Measurements from ENCODE around the gene NDRG2. TPM values are rescaled to one million over a fixed set of nuclear protein-coding genes. Genes with fewer than 3 reads are reported as not detected.
"Not testable (repeated sequence)": the region's sequence is repeated elsewhere in the genome, so short reads cannot be mapped to it uniquely, and the experiment has no call there.

NDRG2 gene
- polyA plus RNA-seq, 4 donors: 146 to 184 (median 175) TPM

DNA sequence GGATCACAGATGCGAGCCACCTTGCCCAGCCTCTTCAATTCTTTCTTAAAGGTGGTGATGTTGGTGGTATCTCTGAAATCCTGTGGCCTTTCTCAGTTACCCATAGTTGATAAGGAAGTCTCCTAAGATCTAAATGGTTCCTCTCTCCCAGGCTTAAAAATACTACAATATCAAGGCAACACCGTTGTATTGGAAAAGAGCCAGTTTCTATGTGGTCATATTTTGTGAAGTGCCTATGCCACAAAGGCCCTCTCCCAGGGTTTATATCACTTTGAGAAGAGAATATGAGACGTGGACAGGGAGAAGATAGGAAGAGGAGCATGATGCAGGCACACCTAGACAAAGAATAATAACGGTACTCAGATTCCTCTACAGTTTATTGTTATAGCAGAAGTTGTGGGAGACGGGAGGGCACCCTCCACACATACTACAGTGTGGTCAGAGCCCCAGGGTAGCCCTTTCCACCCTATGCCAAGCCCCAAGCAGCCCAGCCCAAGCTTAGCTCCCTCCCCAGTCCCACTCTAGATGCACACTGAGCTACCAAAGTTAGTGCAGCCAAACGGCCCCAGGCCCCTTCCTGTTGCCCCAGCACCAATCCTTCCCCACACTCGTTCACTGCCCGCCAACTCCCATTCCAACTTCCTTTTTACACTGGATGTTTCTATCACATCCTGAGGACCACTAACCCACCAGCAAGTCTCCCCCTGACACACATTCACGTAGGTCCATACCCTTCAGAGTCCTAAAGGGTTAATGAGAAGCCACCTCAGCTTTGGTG is 8.3 kb downstream of the NDRG2 start:
- DNase-seq (ENCODE audit: low read depth in 4 of 4, low spot score in 3 of 4): no peak

DNA sequence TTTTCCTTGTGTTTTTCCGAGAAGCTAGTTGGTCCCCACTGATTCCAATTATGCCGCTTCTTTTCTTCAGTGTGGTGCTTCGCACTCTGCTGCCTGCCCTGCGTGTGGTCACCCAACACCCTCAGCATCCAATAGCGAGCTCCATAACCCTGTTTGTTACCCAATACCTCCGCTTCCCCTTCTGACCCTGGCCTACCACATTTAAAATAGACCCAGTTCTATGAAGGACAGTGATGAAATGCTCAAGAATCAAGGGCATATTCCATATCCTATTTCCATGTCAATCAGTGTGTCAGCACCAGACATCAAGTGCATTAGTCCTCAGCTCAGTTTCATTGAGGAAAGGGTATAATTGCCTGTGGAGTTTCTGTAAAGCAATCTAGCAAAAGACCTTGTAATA is 9.5 kb downstream of the NDRG2 start:
- DNase-seq (ENCODE audit: low read depth in 4 of 4, low spot score in 3 of 4): no peak

DNA sequence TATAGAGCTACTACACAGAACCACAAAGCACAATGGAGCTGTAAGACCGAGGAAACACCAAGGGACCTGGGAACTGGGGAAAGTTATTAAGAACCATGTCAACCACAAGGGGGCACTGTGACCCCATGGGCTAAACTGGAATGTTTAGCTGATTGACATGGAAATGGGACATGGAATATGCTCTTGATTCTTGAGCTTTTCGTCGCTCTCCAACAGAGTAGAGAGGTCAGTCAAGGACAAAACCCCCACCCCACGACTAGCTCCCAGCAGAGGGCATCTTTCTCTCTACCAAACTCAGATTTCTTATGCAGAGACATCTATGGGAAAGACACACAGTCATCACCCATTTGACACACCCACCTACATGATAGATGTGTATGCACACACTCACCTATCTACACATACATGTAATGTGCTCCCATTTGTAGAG is 10.1 kb downstream of the NDRG2 start:
- peak; percentile 81 to 90 (median 86) for DNase-seq (ENCODE audit: low read depth in 4 of 4, low spot score in 3 of 4)

GRCh38 chr14:21011136-21011535 is 13.7 kb downstream of the NDRG2 start:
- no peak for DNase-seq (ENCODE audit: low read depth in 4 of 4, low spot score in 3 of 4)

GRCh38 chr14:21009721-21010120 is 15.1 kb downstream of the NDRG2 start:
- not testable (repeated sequence) for DNase-seq (ENCODE audit: low read depth in 4 of 4, low spot score in 3 of 4)

DNA sequence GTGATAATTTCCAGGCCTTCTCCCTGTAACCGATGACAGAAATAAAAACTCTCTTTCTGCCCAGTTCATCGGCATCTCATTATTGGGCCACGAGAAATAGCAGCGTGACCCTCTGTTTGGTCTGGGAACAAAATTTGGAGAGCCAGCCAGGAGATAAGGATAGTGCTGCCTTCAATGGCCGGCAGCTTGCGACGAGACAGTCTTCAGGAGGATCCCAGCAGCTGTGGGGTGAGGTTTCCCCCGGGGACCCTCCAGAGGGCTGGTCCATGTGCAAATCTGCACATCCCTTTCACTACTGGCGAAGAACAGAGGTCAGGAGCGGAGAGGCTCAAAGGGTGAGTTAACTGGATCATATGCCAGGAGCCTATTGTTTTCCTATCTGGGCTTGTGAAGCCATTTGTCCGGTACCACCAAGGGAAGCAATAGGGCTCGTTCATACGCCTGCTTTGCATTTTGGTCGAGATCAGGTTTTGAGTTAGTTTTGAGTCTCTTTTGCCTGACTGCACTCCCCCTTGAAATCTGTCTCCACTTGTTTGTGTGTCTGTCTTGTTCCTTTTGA is 21.0 kb downstream of the NDRG2 start:
- no peak for DNase-seq (ENCODE audit: low read depth in 4 of 4, low spot score in 3 of 4)

- no peak for DNase-seq (ENCODE audit: low read depth in 4 of 4, low spot score in 3 of 4)
Measured at GRCh38 chr14:21001218-21001617, 23.6 kb downstream of the NDRG2 start.

DNA sequence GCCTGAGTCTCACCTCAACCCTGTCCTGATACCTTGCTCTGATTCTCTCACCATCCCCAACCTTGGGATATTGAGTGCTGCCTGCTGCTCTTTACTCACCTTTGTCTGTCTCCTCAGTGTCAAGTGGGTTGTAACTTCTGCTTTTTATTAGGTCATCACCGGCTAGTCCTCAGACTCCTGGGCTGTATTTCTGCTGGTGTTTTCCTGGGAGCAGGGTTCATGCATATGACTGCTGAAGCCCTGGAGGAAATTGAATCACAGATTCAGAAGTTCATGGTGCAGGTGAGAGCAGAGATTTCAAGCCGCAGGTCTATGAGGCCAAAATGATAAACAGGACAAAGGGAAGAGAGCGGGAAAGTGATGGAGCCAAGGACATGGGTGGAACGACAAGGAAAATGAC is 25.3 kb downstream of the NDRG2 start:
- DNase-seq (ENCODE audit: low read depth in 4 of 4, low spot score in 3 of 4): no peak

- DNase-seq (ENCODE audit: low read depth in 4 of 4, low spot score in 3 of 4): no peak
Measured at GRCh38 chr14:20998674-20999366, 26.0 kb downstream of the NDRG2 start, which contains the start of gene SLC39A2. Gene SLC39A2, plus strand, starts transcription at chr14:20999293. Its CDS starts 154 bp downstream, at chr14:20999447.

DNA sequence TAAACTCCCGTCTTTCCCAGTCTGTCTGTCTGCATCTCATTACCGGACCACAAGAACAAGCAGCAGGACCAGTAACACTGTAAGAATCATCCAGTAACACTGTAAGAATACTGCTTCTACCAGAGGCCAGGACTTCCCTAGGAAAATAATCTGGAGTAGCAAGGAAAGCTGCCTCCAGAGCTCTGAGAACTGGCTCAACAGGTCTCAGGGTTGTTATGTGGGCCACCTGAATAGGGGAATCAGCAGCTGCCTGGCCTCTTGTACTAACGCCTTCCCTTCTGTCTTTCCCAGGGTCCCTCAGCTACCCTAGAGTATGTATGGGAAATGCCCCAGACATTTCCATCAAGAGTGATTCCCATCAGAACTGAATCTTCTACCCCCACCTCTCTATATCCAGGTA is 26.7 kb downstream of the NDRG2 start:
- DNase-seq (ENCODE audit: low read depth in 4 of 4, low spot score in 3 of 4): no peak

- no peak for DNase-seq (ENCODE audit: low read depth in 4 of 4, low spot score in 3 of 4)
Measured at GRCh38 chr14:20997564-20997963, 27.3 kb downstream of the NDRG2 start.

DNA sequence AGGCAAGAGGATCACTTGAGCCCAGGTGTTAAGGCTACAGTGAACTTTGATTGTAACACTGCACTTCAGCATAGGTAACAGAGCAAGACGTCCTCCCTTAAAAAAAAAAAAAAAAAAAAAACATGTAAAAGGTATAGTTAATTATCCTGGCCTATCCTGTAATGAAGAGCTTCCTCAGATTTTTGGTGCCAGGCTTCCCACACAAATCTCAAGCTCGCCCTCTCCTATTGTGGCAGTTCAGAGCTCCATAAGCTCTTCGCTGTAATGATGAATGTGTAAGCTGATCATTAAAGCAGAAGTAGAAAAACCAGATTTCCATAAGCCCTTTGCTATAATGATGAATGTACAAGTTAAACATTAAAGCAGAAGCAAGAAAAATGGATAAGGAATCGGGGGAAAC is 27.7 kb downstream of the NDRG2 start:
- no peak for DNase-seq (ENCODE audit: low read depth in 4 of 4, low spot score in 3 of 4)

DNA sequence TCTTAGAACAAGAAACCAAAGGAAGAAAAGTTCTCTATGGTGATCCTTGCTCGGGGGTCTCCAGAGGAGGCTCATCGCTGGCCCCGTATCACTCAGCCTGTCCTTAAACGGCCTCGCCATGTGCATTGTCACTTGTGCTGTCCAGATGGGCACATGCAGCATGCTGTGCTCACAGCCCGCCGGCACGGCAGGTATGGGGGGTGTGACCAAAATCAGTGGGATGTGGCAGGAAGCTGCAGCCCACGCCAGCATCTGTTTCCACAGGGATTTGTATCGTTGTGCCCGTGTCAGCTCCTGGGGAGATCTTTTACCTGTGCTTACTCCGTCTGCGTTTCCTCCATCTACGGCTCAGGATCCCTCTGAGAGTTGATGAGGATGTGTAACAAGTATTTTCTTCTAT is 28.3 kb downstream of the NDRG2 start:
- no peak for DNase-seq (ENCODE audit: low read depth in 4 of 4, low spot score in 3 of 4)

DNA sequence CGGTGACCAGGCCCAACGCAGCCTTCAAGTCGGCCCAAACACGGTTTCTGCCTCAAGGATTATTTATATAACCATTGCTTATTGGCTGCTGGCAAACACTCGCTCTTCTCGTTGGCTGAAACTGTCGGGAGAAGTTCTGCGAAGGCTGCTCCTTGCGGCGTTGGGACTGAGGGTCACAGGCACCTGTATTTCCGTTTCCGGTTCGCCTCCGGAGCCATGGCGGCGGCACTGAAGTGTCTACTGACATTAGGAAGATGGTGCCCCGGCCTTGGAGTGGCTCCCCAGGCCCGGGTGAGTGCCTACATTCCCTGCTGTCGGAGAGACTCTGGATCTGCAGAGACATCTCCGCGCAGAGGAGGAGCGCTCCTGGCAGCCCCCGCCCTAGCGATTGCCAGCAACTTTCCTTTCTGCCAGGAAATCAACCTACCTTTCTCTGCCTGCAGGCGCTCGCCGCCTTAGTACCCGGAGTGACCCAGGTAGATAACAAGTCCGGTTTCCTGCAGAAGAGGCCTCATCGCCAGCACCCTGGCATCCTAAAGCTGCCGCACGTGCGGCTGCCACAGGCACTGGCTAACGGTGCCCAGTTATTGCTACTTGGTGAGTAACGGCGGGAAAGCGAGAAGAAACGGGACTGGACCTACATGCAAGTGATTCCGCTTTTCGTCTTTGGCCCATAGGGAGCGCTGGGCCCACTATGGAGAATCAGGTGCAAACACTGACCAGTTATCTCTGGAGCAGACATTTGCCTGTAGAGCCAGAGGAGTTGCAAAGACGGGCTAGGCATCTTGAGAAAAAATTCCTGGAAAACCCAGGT is 34.9 kb downstream of the NDRG2 start, which contains the start of gene METTL17:
TSS of gene METTL17 (plus strand) at position 194 of the 814 bp plus-strand sequence. CDS start at position 217, 23 bp downstream.
- DNase-seq (ENCODE audit: low read depth in 4 of 4, low spot score in 3 of 4): peak; percentile 80 to 94 (median 90)

DNA sequence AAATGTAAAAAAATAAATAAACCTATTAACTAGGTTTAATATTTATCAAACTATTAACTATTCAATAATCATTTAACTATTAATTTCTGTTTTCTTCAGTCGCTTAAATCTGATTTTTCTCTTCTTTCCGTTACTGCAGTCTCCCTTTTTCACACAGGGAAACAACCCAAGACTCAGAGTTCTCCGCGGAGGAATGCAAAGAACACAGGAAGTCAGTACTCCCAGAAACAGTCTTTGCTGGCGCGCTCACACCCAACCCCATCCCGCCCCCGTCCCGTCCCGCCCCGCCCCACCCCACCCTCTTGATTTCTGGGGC is 35.4 kb downstream of the NDRG2 start:
- no peak for DNase-seq (ENCODE audit: low read depth in 4 of 4, low spot score in 3 of 4)

DNA sequence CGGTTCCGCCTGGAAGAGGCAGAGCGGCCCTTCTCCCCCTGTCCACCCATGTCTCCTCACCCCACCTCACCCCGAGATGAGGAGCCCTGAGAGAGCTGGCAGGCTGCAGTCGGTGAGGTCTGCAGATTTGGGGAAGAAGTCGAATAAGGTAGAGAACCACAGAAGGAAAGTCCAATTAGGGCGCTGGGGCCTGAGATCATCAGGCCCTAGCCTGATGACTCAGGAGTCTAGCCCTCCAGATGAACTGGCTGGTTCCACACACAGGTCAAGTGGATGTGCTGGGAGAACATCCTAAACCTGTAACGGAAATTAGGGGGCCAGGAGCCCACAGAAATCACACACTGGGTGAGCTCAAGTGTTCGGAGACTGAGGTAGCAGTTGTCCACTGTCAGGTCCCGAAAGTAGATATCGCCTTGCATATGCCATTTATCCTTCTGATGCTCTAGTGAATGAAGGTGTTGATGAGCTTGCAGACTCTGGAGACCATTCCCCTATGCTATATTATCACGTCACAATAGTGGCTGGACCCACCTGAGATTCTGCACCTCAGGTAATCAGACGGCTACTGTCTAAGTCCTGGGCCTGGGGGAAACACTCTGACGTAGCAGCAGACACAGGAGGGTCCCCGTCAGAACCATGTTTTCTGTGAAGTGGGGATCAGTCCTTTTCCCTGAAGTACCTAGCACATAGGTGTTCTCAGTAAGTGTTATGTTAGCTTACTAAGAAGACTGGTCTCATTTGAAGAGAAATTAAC is 36.0 kb downstream of the NDRG2 start:
- DNase-seq (ENCODE audit: low read depth in 4 of 4, low spot score in 3 of 4): no peak

- no peak for DNase-seq (ENCODE audit: low read depth in 4 of 4, low spot score in 3 of 4)
Measured at GRCh38 chr14:20986811-20987210, 38.0 kb downstream of the NDRG2 start.

DNA sequence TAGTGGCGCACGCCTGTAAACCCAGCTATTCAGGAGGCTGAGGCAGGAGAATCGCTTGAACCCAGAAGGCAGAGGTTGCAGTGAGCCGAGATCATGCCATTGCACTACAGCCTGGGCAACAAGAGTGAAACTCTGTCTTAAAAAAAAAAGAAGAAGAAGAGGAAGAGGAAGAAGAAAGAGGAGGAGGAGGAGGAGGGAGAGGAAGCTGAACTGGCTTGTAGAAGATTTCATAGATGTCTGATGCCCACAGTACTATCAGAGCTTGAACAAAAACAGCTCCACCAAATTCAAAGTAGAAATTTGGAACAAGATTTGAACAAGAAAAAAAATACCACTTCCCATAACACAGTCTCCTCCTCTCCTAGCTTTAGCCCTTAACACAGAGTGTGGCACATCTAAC is 39.2 kb downstream of the NDRG2 start:
- not testable (repeated sequence) for DNase-seq (ENCODE audit: low read depth in 4 of 4, low spot score in 3 of 4)

DNA sequence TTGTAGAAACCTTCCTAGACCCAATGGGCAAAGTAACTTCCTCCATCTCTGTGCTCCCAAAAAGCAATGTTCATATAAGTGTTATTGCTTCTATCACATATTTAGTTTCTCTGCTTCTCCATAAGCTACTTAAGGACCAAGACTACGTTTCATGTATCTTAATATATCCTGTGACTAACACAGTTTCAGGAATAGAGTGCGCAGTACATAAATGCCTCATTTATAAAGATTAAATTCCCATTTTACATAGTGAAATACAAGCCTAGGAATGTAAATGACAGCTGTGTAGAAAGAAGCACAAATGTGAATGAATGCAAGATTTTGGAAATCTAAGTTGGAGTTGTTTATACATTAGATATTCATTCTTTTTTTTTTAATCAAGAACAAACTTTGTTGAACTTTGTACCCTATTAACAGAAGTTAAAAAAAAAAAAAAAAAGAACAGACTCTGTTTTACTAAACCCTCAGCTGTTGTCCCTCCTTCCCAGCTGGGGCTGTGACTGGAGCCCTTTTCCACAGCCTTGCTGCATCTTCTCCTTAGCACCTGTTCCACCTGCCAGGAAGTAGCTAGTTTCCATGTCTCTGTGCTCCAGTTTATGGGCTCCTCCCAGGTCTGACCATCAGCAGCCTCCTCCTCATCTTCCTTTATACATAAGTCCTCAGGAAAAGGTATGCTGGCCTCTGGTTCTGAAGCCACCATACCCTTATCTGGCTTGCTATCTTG is 42.1 kb downstream of the NDRG2 start:
- no peak for DNase-seq (ENCODE audit: low read depth in 4 of 4, low spot score in 3 of 4)

Measured in right renal pelvis (tissue), 4 donors.